Measurements from ENCODE around the gene RNF187.

RNF187 gene

DNA sequence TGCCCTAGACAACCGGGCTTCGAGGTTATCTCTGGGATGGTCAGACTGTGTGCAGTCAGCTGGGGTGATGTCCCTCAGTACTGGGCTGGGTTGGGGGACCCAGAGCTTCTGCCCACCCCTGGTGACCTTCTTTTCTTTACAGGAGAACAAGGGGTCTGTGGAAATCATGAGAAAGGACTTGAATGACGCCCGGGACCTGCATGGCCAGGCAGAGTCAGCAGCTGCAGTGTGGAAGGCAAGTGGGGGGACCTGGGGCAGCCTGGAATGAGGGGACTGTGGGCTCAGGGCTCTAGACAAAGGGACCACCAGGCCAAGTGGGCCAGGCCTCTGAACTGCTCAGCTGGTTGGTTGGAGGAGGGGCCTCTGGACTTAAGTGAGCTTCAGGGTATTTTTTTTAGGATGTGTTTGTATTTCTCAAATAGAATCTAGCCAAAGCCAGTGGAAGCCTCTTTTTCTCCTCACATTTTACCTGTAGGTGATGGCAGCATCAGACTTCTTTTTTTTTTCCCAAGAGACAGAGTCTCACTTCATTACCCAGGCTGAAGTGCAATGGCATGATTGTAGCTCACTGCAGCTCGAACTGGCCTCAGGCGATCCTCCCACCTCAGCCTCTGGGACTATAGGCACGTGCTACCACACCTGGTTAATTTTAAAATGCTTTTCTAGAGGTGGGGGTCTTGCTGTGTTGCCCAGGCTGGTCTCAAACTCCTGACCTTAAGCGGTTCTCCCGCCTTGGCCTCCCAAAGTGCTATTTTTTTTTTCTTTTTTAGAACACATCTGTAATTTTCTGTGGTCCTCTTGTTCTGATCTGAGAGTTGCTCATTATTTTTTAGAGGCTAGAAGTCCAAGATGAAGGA lies 1.9 kb downstream of the RNF187 start:
- Histone ChIP-seq H3K36me3 (peaks cover 25% of the 10 kb centered on the region), H3K4me1 (ENCODE audit: control insufficient read depth in 1 of 2, insufficient read depth in 1 of 2, low read depth in 1 of 2, low read length in 1 of 2) (peaks cover 16 to 20% of the 10 kb centered on the region in 2 experiments)
- TF ChIP-seq, protein P1, sequence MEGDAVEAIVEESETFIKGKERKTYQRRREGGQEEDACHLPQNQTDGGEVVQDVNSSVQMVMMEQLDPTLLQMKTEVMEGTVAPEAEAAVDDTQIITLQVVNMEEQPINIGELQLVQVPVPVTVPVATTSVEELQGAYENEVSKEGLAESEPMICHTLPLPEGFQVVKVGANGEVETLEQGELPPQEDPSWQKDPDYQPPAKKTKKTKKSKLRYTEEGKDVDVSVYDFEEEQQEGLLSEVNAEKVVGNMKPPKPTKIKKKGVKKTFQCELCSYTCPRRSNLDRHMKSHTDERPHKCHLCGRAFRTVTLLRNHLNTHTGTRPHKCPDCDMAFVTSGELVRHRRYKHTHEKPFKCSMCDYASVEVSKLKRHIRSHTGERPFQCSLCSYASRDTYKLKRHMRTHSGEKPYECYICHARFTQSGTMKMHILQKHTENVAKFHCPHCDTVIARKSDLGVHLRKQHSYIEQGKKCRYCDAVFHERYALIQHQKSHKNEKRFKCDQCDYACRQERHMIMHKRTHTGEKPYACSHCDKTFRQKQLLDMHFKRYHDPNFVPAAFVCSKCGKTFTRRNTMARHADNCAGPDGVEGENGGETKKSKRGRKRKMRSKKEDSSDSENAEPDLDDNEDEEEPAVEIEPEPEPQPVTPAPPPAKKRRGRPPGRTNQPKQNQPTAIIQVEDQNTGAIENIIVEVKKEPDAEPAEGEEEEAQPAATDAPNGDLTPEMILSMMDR (IDR thresholded peaks at IDR 0.05): no peak

GRCh38 chr1:228490120-228491078 lies 3.2 kb downstream of the RNF187 start:
- Histone ChIP-seq H3K27ac (no peak overlapping the region), H3K9me3 (no peaks in the 10 kb centered on the region), H3K36me3 (peaks cover 35% of the 10 kb centered on the region), H3K4me1 (ENCODE audit: control insufficient read depth in 1 of 2, insufficient read depth in 1 of 2, low read depth in 1 of 2, low read length in 1 of 2) (peaks cover 16 to 20% of the 10 kb centered on the region in 2 experiments), H3K4me3 (ENCODE audit: low read depth in 1 of 2, low read length in 1 of 2) (no peak overlapping the region), H3K27me3 (no peaks in the 10 kb centered on the region)
- TF ChIP-seq, protein P1 (IDR thresholded peaks at IDR 0.05): no peak

More for the DNA sequence above, 1.9 kb downstream of the RNF187 start:
- H3K27me3 ChIP-seq: peaks cover 7% of the 10 kb centered on the region
- H3K9me3 ChIP-seq: no peaks in the 10 kb centered on the region
- H3K27ac ChIP-seq: no peak overlapping the region
- H3K4me3 ChIP-seq (ENCODE audit: low read depth in 1 of 2, low read length in 1 of 2): no peak overlapping the region

- H3K27me3 ChIP-seq: no peaks in the 10 kb centered on the region
- no peaks in the 10 kb centered on the region for H3K9me3 ChIP-seq
- peaks cover 35% of the 10 kb centered on the region for H3K36me3 ChIP-seq
- H3K4me1 ChIP-seq (ENCODE audit: control insufficient read depth in 1 of 2, insufficient read depth in 1 of 2, low read depth in 1 of 2, low read length in 1 of 2): peaks cover 2 to 5% of the 10 kb centered on the region in 2 experiments
- no peak overlapping the region for H3K4me3 ChIP-seq (ENCODE audit: low read depth in 1 of 2, low read length in 1 of 2)
- H3K27ac ChIP-seq: no peak overlapping the region
- TF ChIP-seq, protein P1 (IDR thresholded peaks at IDR 0.05): no peak
Measured at GRCh38 chr1:228493141-228494043, 6.2 kb downstream of the RNF187 start.

GRCh38 chr1:228494044-228494353 lies 6.8 kb downstream of the RNF187 start:
- H3K4me3 ChIP-seq (ENCODE audit: low read depth in 1 of 2, low read length in 1 of 2): no peak overlapping the region
- no peaks in the 10 kb centered on the region for H3K9me3 ChIP-seq
- no peaks in the 10 kb centered on the region for H3K27me3 ChIP-seq
- TF ChIP-seq, protein P1 (IDR thresholded peaks at IDR 0.05): no peak
- H3K27ac ChIP-seq: no peak overlapping the region
- H3K36me3 ChIP-seq: peaks cover 35% of the 10 kb centered on the region
- no peaks in the 10 kb centered on the region for H3K4me1 ChIP-seq (ENCODE audit: control insufficient read depth in 1 of 2, insufficient read depth in 1 of 2, low read depth in 1 of 2, low read length in 1 of 2)

GRCh38 chr1:228494391-228494790 lies 7.2 kb downstream of the RNF187 start:
- H3K27ac ChIP-seq: no peak overlapping the region
- no peak overlapping the region for H3K4me3 ChIP-seq (ENCODE audit: low read depth in 1 of 2, low read length in 1 of 2)
- no peaks in the 10 kb centered on the region for H3K4me1 ChIP-seq (ENCODE audit: control insufficient read depth in 1 of 2, insufficient read depth in 1 of 2, low read depth in 1 of 2, low read length in 1 of 2)
- no peaks in the 10 kb centered on the region for H3K27me3 ChIP-seq
- no peaks in the 10 kb centered on the region for H3K9me3 ChIP-seq
- TF ChIP-seq, protein P1 (IDR thresholded peaks at IDR 0.05): no peak
- H3K36me3 ChIP-seq: peaks cover 35% of the 10 kb centered on the region

Data from neutrophil (primary cell).